HG03108 (cell line): ENCODE data around the gene PAN2.
A peak's percentile ranks its signal among the peaks of the same experiment; 100 is the strongest.
"Not testable (repeated sequence)": the region's sequence is repeated elsewhere in the genome, so short reads cannot be mapped to it uniquely, and the experiment has no call there.

Source experiments
- ATAC-seq: cut with Tn5 transposase; IDR thresholded peaks from one replicate; pipeline ENCODE4 v1.9.1; 2021; ENCODE audit warnings: moderate library complexity; ENCODE audit not compliant: unreplicated experiment

Gene PAN2

DNA sequence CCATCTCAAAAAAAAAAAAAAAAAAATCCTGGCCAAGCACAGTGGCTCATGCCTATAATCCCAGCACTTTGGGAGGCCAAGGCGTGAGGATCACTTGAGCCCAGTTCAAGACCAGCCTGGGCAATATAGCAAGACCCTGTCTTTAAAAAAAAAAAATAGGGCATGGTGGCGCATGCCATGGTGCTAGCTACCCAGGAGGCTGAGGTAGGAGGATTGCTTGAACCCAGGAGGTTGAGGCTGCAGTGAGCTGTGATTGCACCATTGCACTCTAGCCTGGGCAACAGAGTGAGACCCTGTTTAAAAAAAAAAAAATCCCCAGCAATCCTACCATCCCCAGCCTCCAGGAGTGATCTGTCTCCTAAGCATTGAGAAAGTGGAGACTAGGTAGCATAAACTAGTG lies 8.5 kb upstream of the PAN2 start:
- ATAC-seq = not testable (repeated sequence)

DNA sequence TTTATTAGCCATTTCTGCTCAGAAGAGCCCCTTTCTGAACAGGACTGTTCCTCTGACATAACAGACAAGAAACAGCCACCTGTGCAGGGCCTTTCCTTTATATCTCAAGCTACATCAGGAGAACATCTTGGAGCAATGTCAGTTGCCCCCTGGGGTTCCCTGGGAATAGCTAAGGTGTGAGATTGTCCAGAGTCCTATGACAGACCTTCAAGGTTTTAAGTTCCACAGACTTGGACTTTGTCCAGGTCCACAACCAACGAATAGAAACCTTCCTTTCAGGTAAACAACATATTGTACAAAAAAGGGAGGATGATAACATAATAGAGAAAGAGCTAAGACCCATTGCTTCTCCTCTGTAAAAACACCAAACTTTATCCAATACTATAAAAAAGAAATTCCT lies 7.8 kb upstream of the PAN2 start:
- ATAC-seq = no peak

DNA sequence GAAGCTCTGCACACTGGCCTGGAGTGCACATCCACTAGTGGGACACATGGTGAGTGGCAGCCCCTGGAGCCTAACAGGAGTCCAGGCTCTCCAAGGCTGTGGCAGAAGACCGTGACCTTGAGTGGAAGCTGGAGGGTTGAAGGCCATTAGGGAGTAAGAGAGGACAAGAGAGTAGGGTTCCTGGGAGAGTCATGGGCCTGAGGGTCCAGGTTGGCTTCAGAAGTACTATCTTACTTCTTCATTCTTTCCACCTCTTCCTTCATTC lies 5.3 kb upstream of the PAN2 start:
- peak; percentile 2 for ATAC-seq

DNA sequence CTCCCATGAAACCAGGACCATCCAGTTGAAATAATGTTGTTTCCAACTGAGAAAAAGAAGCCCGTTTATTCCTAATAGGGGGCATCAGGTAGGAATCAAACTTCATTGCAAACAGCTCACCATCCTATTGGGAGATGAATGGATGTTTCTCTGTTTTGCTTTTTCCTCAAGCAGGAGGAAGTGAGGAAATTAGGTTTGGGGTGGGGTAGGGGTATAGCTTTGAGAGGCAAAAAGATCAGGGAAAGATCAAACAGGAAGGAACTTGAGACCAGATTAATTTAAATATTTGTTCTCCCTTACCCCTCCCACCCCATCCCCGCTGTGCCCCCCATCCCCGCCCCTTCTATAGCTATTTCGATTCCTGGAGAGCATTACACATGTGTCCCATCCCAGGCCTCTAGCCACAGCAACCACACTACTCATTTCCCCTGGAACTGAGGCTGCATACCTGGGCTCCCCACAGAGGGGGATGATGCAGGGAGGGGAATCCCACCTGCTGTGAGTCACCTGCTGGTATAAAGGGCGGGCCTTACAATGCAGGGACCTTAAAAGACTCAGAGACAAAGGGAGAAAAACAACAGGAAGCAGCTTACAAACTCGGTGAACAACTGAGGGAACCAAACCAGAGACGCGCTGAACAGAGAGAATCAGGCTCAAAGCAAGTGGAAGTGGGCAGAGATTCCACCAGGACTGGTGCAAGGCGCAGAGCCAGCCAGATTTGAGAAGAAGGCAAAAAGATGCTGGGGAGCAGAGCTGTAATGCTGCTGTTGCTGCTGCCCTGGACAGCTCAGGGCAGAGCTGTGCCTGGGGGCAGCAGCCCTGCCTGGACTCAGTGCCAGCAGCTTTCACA lies 4.7 kb upstream of the PAN2 start, which contains the start of gene IL23A:
TSS of gene IL23A (plus strand) at position 577 of the 850 bp plus-strand sequence. CDS start at position 738, 161 bp downstream.
- peak; percentile 37 for ATAC-seq

DNA sequence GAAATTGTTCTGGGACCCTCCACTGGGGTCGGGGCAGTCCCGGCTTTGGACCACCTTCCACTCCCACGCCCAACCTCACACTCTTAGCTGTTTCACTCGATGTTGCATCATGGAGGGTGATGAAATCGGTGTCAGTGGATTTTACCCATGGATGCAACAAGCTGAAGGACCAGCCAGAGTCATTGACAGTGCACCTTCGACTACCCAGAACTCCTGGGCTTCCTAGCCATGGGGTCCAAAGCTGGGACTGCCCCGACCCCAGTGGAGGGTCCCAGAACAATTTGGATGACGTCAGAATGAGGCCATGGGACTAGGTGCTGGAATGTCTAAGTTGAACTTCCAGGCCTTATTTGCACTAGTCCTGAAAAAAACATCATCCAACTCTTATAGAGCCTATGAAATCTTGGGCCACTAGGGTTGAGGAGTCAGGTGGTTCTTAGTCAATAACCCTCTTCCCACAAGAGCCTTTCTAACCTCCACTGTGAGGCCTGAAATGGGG lies 4.0 kb upstream of the PAN2 start:
- ATAC-seq = no peak

DNA sequence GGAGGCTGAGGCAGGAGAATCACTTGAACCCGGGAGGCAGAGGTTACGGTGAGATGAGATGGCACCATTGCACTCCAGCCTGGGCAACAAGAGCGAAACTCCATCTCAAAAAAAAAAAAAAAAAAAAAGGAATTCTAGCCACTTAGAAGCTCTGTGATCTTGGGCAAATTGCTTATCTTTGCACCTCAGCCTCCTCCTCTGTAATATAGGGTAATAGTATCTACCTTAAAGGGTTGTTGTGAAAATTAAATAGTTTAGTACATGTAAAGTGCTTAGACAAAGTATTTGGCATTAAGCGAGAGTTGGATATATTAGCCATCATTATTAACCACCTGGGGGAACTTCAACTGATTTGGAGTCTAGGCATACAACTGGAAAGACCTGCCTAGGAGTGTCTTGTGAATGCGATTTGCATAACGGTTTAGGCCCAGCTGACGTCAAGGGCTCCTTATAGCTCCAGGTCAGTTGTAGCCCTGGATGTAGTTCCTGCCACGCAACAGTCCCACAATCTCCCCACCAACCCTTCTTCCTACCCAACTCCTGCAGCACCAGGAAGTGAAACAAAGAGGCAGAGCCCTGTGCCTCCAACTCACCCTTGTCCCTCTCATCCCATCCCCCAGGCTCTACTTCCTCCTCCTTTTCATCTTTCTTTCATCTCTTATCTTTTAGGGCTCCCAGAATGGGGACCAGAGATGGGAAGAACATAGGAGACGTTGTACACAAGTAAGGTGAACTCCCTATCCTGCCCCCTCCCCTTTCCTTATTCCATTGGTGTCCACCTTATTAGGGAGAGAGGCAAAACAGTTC lies 2.8 kb upstream of the PAN2 start:
- no peak for ATAC-seq

DNA sequence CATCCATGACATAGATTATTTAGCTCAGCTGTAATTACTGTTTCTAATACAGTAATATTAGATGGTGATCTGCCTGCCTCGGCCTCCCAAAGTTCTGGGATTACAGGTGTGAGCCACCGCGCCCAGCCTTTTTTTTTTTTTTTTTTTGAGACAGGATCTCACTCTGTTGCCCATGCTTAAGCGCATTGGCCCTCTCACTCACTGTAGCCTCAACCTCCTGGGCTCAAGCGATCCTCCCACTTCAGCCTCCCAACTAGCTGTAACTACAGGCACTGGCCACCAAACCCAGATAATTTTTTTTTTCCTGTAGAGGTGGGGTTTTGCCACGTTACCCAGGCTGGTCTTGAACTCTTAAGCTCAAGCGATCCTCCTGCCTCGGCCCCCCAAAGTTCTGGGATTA lies 1.7 kb upstream of the PAN2 start:
- not testable (repeated sequence) for ATAC-seq

DNA sequence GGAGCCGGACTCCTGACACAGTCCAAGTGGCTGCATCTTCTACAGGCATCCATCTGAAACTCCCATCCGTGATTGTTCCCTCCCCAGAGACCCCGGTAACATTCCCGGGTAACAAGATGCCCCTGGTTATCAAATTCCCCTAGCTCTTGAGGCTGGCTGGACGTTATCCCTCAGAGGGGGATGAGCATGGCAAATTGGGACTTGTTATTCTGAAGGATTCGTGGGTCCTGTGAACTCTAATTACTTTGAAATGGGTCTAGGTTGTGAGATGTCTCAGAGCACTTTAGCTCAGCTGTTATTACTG lies 642 bp upstream of the PAN2 start:
- ATAC-seq = no peak

DNA sequence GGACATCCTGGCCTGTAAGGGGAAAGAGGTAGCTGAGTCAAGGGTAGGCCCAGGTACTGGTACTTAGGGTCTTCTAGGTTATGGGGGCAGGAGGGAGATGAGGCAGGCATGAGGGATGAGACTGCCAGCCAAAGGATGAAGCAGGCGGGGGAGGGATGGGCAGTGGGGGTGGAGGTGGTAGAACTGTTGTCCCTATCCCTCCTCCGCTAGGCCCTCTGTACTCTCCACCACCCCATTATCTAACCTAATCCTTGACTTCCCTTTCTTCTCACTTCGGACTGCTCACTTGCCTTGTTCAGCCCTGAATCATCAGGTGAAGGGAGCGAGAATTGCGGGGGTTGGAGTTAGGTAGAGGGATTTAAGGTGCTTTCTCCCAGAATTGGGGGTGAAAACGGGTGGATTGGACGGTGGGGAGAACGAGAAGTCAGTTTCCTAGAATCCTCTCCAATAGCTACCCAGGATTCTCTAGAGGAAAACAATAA lies 562 bp downstream of the PAN2 start:
- ATAC-seq = no peak

DNA sequence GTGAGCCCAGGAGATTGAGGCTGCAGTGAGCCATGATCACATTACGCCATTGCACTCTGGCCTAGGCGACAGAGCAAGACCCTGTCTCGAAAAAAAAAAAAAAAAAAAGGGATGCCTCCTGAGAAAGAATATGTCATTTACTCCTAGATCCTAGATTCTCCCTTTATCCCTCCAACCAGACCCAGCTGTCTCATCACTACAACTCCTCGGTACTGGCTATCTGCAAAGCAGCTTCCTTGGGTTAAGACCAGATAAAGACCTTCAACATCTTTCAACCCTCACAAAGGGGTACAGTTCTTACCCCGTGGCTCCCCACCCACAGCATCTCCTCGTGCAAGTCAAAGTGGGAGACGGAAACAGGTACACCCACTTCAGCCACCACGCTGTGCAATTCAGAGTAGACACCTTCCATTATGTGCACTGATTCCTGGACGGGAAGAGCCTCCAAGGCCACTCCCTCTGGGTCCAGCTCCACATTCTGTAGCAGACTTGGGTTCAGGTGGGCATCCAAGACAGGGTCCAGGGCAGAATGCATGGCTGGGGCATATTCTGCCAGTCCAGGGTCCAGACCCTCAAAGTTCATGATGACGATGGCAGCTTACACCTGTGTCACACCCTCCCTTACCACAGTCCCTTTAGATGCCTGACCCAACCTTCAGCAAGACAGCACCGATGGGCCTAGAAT lies 1.1 kb downstream of the PAN2 start:
- no peak for ATAC-seq

DNA sequence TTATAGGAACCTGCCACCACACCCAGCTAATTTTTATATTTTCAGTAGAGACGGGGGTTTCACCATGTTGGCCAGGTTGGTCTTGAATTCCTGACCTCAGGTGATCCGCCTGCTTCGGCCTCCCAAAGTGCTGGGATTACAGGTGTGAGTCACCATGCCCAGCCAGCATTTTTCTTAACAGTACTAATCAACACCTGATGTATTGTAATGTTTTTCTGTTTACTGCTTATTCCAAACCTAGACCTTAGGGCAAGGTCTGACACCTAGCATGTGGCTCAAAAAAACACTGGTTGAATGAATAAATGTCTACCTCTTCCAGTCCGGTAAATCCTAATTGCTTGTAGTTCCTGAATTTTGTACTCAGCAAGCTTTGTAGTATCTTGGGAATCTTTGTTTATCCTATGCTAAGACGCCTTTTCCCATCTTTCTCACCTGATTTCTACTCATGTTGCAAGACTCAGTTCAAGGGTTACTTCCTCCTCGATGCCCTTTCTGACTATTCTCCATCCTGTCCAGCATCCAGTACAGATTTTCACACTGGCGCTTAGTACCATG lies 2.8 kb downstream of the PAN2 start:
- ATAC-seq = no peak

DNA sequence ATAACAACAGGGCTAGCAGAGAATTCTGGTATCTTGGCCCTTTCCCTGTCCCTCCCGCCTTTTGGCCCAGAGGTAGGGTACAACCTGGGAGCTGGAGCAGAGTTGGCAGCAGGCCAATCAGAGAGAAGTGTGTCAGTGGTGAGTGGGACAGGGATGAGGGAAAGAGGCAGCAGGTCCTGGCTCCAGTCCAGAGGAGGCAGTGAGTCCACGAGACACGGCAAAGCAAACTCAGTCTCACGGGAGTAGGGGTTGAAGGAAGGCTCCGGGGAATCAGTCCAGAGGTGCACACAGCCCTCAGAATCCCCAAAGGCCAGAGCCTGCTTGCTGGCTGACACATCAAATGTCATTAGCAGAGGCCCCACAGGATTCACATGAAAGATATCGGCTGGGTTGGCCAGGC lies 7.3 kb downstream of the PAN2 start:
- ATAC-seq = no peak

DNA sequence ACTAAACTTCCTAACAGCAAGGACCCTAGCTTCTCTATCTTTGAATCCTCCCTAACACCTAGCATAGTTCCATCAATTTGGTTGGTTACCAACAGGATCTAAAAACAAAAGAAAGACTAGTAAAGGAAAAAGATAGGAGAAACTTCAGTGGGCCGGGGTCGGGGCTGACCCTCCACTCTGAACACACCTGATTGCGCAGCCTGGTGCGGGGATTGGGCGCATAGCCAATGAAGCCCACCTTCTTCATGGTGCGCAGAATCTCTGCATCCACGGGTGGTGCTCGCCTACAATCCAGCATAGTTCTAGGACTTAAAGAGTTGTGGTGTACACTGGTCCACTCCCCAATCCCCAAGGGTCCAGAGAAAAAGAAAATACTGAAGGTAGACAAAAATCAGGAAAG lies 7.7 kb downstream of the PAN2 start:
- no peak for ATAC-seq

DNA sequence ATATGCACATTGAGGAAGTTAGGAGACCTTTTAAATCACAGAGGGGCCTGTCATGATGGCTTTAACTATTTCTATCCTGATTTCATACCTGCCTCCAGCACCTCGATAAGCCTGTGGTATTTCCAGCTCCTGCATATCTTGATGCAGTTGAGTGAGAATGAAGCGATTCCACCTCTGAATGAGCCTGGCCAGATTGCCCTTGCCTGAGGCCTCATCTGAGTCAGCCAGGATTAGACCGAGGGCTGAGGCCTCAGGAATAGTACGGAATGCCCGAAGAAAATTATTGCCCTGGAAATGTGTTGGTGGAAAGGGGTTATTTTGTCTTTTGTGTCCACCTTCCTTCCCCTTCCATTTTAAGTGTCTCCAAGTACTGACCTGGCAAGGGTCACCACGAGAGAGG lies 9.6 kb downstream of the PAN2 start:
- ATAC-seq = no peak

DNA sequence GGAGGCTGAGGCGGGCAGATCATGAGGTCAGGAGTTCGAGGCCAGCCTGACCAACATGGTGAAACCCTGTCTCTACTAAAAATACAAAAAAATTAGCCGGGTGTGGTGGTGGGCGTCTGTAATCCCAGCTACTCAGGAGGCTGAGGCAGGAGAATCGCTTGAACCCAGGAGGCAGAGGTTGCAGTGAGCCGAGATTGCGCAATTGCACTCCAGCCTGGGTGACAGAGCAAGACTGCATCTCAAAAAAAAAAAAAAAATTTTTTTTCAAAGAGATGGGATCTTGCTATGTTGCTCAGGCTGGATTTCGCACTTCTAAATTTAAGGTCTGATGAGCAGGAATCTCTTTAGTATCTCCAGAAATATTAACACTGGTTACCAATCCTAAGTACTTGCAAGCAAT lies 12.2 kb downstream of the PAN2 start:
- ATAC-seq = not testable (repeated sequence)

DNA sequence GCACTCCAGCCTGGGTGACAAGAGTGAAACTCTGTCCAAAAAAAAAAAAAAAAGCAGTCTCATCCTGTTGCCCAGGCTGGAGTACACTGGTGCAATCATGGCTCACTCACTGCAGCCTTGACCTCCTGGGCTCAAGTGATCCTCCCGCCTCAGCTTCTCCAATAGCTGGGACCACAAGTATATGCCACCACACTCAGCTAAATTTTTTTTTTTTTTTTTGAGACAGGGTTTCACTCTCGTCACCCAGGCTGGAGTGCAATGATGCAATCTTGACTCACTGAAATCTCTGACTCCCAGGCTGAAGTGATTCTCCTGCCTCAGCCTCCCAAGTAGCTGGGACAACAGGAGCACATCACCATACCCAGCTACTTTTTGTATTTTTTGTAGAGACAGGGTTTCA lies 12.8 kb downstream of the PAN2 start:
- ATAC-seq = no peak

DNA sequence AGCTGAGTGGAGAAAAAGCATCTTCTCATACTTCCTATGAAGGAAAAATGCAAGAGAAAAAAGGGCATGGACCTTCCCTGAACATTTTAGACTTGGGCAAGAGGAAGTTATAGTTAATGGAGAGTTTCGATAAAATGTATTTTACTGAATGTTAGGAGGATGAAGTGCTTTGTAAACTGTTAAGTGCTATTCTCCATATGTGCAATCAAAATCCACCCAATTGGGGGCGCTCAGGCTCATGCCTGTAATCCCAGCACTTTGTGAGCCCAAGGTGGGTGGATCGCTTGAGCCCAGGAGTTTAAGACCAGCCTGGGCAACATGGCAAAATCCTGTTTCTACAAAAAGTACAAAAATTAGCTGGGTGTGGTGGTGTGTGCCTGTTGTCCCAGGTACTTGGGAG lies 16.1 kb downstream of the PAN2 start:
- ATAC-seq = no peak

DNA sequence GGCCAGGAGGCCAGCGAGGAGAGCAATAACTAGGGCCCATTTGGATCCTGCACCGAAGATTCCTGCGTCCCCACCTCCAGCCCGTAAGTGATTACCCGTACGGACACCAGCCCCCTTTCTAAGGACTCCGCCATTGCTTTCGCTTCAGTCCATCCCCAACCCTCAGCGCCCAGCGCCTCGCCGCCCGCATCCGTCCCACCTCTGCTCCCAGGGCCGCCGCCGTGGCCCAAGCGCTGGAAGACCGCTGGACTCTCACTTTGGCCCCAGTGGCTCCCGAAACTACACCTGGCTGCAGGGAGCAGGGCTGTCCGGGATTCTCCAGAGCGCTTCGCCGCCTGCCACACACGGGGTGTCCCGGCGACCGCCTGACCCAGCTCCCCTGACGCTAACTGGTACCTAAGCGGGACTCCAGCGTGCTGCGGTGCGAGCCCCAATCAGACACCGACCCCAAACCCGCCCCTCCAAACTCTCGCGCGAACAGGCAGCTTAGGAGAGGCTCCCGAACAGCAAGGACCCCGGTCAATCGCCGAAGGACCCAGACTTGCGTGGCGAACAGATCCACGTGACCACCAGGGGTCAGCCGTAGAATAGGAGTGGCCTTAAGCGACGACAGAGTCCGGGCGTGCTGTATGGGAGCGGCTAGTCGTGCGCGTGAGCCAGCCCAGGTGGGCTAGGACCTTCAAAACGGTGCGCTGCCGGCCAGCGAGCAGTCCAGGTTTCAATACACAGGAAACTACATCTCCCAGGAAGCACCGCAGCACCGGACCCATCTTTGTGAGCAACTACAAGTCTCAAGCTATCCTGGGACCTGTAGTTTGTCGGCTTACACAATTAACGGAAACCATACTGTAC lies 18.0 kb downstream of the PAN2 start, which contains the start of gene CNPY2:
TSS of gene CNPY2 (minus strand) at position 367 of the 852 bp plus-strand sequence. CDS start 771 bp downstream, outside the sequence.
- ATAC-seq = peak; percentile 90

DNA sequence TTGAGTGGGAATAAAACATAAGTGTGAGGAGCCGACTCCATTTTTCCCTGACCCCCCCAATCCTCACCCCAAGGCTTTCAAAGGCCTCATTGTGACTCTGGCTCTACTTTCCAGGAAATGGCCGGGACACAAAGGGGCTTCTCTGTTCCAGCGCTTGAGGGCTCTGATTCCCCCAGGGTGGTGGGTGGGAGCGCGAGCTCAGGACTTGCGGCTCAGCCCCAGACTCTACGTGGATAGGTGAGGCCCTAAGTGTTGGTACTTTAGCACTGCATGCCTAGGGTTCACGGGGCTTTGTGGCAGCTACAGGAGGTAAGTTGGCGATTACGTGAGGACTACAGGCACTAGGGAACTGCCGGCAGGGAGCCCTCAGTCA lies 18.6 kb downstream of the PAN2 start:
- no peak for ATAC-seq

DNA sequence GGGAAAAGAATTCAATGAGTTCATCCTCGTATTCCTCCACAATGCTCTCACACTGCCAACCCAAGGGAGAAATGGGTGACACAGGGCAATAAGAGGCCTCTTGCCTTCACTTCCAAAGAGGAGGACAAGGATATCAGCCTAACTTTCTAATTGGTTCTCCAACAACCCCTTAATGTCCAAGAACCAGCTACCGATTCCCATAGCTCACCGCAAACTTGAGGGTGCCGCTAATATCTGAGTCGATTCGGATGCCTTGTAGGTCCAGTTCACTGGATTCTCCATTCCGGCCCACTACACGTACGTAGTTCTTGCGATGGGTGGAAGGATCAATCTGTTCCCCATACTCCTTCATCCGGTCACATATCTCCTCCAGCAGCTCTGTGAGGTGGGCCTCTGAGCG lies 22.8 kb downstream of the PAN2 start:
- ATAC-seq = no peak
